ENCODE measurements around the gene LAMA1. TPM values are rescaled to one million over a fixed set of nuclear protein-coding genes. Genes with fewer than 3 reads are reported as not detected.

LAMA1 gene, protein sequence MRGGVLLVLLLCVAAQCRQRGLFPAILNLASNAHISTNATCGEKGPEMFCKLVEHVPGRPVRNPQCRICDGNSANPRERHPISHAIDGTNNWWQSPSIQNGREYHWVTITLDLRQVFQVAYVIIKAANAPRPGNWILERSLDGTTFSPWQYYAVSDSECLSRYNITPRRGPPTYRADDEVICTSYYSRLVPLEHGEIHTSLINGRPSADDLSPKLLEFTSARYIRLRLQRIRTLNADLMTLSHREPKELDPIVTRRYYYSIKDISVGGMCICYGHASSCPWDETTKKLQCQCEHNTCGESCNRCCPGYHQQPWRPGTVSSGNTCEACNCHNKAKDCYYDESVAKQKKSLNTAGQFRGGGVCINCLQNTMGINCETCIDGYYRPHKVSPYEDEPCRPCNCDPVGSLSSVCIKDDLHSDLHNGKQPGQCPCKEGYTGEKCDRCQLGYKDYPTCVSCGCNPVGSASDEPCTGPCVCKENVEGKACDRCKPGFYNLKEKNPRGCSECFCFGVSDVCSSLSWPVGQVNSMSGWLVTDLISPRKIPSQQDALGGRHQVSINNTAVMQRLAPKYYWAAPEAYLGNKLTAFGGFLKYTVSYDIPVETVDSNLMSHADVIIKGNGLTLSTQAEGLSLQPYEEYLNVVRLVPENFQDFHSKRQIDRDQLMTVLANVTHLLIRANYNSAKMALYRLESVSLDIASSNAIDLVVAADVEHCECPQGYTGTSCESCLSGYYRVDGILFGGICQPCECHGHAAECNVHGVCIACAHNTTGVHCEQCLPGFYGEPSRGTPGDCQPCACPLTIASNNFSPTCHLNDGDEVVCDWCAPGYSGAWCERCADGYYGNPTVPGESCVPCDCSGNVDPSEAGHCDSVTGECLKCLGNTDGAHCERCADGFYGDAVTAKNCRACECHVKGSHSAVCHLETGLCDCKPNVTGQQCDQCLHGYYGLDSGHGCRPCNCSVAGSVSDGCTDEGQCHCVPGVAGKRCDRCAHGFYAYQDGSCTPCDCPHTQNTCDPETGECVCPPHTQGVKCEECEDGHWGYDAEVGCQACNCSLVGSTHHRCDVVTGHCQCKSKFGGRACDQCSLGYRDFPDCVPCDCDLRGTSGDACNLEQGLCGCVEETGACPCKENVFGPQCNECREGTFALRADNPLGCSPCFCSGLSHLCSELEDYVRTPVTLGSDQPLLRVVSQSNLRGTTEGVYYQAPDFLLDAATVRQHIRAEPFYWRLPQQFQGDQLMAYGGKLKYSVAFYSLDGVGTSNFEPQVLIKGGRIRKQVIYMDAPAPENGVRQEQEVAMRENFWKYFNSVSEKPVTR (N-terminal part only)
- total RNA-seq: 1 to 10 TPM in 1 of 2 donors, under 1 TPM in 1; 0.99 to 3.4 TPM

- Histone ChIP-seq H3K4me3 (peak within 1 kb of the TSS in 1 of 2 donors; percentile 17), H3K9me3 (no peaks in the 10 kb centered on the region), H3K4me1 (peaks cover 23% of the 10 kb centered on the region), H3K27ac (no peak within 1 kb of the TSS), H3K27me3 (peaks cover 0 to 32% of the 10 kb centered on the region in 2 donors), H3K36me3 (replicated peaks in 1 of 2; ENCODE audit: insufficient read depth in 1 of 2, low read depth in 2 of 2) (no peaks in the 10 kb centered on the region)
- intact Hi-C loops (cut with DNase I): no loop called here
- no peak for TF ChIP-seq POLR2A (IDR thresholded peaks at IDR 0.05)
- TF ChIP-seq, protein P1, sequence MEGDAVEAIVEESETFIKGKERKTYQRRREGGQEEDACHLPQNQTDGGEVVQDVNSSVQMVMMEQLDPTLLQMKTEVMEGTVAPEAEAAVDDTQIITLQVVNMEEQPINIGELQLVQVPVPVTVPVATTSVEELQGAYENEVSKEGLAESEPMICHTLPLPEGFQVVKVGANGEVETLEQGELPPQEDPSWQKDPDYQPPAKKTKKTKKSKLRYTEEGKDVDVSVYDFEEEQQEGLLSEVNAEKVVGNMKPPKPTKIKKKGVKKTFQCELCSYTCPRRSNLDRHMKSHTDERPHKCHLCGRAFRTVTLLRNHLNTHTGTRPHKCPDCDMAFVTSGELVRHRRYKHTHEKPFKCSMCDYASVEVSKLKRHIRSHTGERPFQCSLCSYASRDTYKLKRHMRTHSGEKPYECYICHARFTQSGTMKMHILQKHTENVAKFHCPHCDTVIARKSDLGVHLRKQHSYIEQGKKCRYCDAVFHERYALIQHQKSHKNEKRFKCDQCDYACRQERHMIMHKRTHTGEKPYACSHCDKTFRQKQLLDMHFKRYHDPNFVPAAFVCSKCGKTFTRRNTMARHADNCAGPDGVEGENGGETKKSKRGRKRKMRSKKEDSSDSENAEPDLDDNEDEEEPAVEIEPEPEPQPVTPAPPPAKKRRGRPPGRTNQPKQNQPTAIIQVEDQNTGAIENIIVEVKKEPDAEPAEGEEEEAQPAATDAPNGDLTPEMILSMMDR (IDR thresholded peaks at IDR 0.05): no peak
- 2 to 17% methylated on average over 10 to 78 of the region's 95 CpGs for WGBS, 2 donors
- DNase-seq: peak in 3 of 4 donors; percentile 14 to 16 (median 14)
- no peak for ATAC-seq
Measured at GRCh38 chr18:7117390-7118355, at the start of gene LAMA1. Gene LAMA1, minus strand, starts transcription at chr18:7117797. Its CDS starts 77 bp downstream, at chr18:7117720.

- no peaks in the 10 kb centered on the region for H3K36me3 ChIP-seq (replicated peaks in 1 of 2; ENCODE audit: insufficient read depth in 1 of 2, low read depth in 2 of 2)
- intact Hi-C loops (cut with DNase I): no loop called here
- H3K27me3 ChIP-seq: no peaks in the 10 kb centered on the region
- no peaks in the 10 kb centered on the region for H3K9me3 ChIP-seq
- 86 to 89% methylated on average over 11 of the region's 11 CpGs for WGBS, 2 donors
- H3K4me1 ChIP-seq: no peaks in the 10 kb centered on the region
- no peak overlapping the region for H3K4me3 ChIP-seq
- no peak overlapping the region for H3K27ac ChIP-seq
- DNase-seq (no peak), ATAC-seq (no peak)
- no peak for TF ChIP-seq POLR2A (IDR thresholded peaks at IDR 0.05)
- TF ChIP-seq, protein P1 (IDR thresholded peaks at IDR 0.05): no peak
Measured at GRCh38 chr18:7165846-7166393, 48.3 kb upstream of the LAMA1 start.

- Histone ChIP-seq H3K27ac (no peak overlapping the region), H3K36me3 (replicated peaks in 1 of 2; ENCODE audit: insufficient read depth in 1 of 2, low read depth in 2 of 2) (no peaks in the 10 kb centered on the region), H3K9me3 (no peaks in the 10 kb centered on the region), H3K4me1 (no peaks in the 10 kb centered on the region), H3K27me3 (no peaks in the 10 kb centered on the region), H3K4me3 (no peak overlapping the region)
- WGBS, 2 donors: 34 to 42% methylated on average over 8 of the region's 8 CpGs
- TF ChIP-seq, protein P1 (IDR thresholded peaks at IDR 0.05): peak in 1 of 7 experiments; percentile 14
- TF ChIP-seq POLR2A (IDR thresholded peaks at IDR 0.05): no peak
- intact Hi-C loops (cut with DNase I): no loop called here
- ATAC-seq (no peak), DNase-seq (no peak)
Measured at GRCh38 chr18:7164323-7165004, 46.9 kb upstream of the LAMA1 start.
